Epidermal melanocyte (primary cell): ENCODE results near the gene CCDC88B.
A peak's percentile ranks its signal among the peaks of the same experiment; 100 is the strongest.

Experiments
- DNase-seq: peaks from one replicate; pipeline ENCODE4 v3.0.0; 2011; ENCODE audit warnings: low spot score; ENCODE audit not compliant: insufficient read length

Gene CCDC88B

DNA sequence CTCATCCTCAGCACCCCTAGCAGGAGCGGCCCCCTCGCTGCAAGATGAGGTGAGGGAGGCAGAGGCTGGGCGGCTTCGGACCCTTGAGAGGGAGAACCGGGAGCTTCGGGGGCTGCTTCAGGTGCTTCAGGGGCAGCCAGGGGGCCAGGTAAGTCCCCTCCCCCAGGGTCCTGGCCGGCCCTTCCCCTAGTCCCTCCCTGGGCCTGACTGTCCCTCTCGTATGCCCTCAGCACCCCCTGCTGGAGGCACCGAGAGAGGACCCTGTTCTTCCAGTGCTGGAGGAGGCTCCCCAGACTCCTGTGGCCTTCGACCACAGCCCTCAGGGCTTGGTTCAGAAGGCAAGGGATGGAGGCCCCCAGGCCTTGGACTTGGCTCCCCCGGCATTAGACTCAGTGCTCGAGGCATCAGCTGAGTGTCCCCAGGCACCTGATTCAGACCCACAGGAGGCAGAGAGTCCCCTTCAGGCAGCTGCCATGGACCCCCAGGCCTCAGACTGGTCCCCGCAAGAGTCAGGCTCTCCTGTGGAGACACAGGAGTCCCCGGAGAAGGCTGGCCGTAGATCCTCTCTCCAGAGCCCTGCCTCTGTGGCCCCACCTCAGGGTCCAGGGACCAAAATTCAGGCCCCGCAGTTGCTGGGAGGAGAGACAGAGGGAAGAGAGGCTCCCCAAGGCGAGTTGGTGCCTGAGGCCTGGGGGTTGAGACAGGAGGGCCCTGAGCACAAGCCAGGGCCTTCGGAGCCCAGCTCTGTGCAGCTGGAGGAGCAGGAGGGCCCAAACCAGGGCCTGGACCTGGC is 4.0 kb downstream of the CCDC88B start:
- DNase-seq: no peak

DNA sequence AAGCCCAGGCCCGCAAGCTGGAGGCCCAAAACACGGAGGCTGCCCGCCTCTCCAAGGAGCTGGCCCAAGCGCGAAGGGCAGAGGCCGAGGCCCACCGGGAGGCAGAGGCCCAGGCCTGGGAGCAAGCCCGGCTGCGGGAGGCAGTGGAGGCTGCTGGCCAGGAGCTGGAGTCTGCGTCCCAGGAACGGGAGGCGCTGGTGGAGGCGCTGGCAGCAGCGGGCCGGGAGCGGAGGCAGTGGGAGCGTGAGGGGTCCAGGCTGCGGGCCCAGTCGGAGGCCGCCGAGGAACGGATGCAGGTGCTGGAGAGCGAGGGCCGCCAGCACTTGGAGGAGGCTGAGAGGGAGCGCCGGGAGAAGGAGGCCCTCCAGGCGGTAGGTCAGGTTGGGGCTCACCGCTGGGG is 4.8 kb downstream of the CCDC88B start:
- DNase-seq: no peak

DNA sequence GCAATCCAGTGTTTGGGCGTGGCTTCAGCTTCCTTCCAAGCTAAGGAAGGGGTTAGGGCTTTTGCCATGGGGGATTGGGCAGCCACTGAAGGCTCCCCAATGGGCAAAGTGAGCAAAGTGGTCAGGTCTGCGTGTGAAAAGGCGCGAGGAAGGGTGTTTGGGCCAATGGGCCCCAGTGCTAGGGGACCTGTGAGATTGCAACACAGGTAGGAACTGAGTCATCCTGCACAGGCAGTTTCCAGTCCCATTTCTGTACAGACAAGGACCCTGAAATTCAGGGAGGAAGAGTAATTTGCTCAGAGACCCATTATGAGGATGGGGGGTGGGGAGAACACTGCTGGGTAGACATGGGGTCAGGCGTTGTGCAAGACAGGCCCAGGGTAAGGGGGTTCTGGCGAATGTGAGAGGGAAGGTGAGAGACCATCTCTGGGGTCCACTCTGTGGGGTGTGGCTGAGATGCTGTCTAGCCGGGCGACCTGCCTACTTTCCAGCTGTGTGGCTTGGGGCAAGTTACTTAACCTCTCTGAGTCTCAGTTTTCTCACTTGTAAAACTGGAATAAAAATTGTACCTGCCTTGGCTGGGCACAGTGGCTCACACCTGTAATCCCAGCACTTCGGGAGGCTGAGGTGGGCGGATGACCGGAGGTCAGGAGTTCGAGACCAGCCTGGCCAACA is 7.3 kb downstream of the CCDC88B start:
- no peak for DNase-seq

DNA sequence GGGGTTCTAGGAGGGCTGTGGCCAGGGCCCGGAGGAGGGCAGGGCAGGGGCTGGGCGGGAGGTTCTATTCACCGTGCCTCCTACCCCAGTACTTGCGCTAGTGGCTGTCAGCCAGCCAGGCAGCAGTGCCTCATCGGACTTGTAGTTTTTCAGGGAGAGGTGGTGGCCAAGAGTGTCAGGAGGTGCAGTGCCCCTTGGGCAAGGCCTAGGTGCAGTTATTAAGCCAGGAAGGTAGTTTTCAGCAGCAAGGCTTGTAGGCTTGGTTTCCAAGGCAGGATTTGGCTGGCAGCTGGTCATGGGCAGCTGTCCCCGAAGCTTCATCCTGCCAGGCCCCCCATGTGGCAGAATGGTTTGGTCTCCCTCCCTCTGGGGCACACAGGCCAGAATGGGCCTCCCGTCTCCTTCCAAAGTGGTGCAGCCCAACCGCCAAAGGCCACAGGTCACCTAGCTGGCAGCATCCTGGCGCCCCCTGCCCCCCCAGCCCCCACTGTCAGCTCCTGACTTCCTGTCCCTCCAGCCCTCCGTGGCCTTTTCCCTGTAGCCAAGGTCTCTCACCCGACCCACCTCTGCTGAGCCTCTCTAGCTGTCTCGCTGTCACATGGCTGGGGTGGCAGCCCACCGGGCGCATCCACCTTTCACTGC is 8.5 kb downstream of the CCDC88B start:
- DNase-seq: no peak

DNA sequence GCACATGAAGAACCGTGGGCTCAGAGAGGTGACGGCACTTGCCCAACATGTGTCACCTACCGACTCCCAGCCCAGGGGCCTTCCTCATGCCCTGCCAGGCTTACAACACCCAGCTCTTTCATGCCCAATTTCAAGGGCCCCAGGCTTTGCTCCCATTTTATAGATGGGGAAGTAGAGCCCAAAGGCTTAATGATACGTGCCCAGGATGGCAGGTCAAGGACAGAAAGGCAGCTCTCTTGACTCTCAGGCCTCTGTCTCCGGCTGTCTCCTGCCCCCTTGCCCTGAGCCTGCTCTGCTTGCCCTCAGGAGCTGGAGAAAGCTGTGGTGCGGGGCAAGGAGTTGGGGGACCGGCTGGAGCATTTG is 9.0 kb downstream of the CCDC88B start:
- DNase-seq: no peak

DNA sequence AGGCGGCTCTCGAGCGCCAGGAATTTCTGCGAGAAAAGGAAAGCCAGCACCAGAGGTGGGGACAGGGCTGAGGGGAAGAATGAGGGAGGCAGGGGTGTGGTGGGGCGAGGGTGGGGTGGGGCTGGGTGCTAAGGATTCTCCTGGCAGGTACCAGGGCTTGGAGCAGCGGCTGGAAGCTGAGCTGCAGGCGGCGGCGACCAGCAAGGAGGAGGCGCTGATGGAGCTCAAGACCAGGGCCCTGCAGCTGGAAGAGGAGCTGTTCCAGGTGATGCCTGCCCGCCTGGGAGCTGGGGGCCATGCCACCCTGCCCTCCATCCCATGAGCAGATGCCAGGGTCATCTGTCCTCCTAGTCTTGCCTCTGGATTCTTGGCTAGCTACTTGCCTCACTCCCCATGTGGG is 9.4 kb downstream of the CCDC88B start:
- no peak for DNase-seq

DNA sequence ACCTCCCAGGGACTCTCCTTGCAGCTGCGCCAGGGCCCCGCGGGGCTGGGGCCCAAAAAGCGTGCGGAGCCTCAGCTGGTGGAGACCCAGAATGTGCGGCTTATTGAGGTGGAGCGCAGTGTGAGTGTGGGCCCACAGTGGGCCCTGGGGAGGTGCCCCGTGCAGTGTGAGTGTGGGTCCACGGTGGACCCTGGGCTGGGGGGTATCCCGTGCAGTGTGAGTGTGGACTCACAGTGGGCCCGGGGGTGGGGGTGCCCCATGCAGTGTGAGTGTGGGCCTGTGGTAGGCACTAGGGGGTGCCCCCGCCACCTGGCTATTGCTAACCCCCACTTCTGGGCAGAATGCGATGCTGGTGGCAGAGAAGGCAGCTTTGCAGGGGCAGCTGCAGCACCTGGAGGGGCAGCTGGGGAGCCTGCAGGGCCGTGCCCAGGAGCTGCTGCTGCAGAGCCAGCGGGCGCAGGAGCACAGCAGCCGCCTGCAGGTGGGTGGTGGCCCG is 11.2 kb downstream of the CCDC88B start:
- DNase-seq: no peak

DNA sequence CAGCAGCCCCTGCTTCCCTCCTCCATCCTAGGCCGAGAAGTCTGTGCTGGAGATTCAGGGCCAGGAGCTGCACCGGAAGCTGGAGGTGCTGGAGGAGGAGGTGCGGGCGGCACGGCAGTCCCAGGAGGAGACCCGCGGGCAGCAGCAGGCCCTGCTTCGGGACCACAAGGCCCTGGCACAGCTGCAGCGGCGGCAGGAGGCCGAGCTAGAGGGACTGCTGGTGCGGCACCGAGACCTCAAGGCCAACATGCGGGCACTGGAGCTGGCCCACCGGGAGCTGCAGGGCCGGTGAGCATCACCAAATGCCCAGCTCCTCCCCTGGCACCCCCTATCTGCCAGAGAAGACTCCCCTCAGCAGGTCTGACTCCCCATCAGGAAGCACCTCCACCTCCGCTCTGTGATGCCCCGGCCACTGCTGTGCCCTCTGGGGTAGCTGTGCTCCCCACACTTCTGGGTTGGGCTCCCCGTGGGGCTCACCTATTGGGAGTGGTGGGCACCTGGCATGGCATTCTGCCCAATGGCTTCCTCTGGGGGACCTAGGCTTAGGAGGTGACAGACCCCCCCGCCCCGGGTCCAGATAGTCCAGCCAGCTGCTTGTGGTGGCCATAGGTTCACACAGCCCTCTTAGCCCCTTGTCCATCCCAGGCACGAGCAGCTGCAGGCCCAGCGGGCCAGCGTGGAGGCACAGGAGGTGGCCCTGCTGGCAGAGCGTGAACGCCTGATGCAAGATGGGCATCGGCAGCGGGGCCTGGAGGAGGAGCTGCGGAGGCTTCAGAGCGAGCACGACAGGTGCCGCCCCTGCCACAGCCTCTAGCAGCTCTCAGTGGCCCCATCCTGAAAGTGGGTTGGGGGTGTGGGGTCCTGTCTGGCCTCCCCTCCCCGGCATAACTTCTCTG is 12.3 kb downstream of the CCDC88B start:
- DNase-seq: no peak

DNA sequence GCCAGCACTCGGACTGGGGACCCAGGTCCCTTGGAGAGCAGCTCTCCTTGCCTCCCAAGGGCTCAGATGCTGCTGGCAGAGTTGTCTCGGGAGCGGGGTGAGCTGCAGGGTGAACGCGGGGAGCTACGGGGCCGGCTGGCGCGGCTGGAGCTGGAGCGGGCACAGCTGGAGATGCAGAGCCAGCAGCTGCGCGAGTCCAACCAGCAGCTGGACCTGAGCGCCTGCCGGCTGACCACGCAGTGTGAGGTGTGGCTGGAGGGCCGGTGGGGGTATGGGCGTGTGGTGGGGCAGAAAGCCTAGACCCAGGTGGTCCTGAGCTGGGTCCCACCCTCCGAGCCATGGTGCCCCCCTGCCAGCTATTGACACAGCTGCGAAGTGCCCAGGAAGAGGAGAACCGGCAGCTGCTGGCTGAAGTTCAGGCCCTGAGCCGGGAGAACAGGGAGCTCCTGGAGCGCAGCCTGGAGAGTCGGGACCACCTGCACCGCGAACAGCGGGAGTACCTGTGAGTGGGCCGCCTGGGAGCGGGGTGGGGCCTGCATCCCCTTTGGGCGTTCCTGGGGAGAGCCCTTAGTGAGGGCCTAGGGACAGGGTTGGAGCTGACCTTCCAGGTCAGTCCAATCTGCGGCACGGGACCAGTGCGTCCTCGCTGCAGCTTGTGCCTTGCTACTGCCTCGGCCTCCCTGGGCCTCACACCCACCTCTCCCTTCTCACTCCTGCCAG is 13.2 kb downstream of the CCDC88B start:
- no peak for DNase-seq

DNA sequence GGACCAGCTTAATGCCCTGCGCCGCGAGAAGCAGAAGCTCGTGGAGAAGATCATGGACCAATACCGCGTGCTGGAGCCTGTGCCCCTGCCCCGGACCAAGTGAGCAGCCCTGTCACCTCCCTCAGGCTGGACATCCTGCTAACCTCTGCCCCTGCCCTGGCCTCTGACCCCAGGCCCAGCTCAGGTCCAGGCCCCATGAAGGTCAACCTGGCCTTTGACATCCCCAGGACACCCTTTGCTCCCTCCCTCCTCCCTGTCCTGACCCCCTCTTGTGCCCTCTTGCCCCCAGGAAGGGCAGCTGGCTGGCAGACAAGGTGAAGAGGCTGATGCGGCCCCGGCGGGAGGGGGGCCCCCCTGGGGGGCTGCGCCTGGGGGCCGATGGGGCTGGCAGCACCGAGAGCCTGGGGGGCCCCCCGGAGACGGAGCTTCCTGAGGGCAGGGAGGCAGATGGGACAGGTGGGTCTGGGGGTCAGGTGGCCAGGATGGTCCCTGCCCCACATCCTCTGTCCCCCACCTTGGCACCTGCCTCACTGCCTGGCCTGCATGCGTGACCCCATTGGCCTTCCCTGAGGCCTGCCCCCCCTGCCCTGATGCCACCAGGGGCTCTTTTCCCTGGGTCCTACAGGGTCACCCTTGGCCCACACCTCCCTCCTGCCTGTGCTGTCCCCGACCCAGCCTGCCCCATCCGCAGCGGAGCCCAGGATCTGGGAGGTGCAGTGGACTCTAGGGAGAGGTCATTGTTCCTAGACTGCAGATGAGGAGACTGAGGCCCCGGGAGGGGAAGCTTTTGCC is 13.9 kb downstream of the CCDC88B start:
- DNase-seq: no peak

DNA sequence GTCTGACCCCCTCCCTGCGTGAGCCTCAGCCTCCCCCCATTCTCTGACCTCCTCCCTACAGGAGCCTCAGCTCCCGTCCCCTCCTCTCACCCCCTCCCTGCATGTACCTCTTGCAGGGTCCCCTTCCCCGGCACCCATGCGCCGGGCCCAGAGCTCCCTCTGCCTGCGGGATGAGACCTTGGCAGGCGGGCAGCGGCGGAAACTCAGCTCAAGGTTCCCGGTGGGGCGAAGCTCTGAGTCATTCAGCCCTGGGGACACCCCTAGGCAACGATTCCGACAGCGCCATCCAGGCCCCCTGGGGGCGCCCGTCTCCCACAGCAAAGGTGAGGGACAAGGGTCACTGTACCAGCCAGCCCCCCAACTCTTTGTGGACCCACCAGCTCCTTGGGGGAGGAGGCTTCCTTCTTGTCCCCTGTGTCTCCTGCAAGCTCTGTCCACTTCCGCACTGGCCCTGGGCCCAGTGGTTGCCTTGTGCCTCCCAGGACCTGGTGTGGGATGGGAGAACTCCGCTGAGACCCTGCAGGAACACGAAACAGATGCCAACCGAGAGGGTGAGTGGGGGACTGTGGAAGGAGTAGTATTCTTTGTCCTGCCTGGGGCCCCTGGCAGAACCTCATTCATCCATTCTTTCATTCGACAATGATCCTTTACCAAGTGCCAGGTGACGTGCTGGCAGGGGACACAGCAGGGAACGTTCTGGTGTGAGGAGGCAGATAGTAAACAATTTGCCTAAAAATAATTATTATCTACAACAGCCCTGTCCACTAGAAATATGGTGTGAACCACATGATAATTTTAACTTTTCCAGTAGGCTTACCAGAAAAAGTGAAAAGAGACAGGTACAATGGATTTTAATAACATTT is 15.3 kb downstream of the CCDC88B start:
- peak; percentile 94 for DNase-seq

DNA sequence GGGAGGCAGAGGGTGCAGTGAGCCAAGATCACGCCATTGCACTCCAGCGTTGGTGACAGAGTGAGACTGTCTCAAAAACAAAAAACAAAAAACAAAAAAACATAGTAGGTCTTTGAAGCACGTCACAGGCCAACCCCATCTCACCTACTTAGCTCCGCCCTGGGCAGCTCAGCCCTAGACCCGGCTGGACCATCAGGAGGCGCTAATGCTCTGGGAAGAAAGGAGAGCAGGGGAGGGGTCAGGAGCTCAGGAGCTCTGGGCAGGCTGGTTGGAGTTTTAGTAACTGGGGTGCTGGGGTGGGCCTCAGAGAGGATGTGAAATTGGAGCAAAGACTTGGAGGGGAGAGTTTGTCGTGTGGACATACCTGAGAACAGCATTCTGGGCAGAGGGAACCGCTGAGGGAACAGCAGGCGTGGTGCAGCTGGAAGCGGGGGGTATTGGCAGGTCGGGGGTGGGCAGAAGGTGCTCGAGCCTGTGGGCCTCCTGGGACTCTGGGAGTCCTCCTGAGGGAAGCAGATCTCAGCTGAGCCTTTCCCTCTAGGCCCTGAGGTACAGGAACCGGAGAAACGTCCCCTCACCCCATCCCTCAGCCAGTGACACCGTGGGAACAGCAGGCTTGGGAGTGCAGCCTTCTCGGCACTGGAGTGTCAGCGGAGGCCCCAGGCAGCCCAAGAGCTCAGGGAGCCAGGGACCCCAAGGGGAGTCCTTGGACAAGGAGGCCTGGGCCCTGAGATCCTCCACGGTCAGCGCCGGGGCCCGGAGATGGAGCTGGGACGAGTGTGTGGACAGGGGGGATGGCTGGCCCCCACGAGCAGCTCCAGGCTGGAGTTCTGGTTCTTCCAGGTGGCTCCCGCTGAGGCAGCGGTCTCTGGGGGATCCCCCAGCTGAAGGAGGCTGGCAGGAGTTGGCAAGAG is 16.8 kb downstream of the CCDC88B start:
- no peak for DNase-seq

DNA sequence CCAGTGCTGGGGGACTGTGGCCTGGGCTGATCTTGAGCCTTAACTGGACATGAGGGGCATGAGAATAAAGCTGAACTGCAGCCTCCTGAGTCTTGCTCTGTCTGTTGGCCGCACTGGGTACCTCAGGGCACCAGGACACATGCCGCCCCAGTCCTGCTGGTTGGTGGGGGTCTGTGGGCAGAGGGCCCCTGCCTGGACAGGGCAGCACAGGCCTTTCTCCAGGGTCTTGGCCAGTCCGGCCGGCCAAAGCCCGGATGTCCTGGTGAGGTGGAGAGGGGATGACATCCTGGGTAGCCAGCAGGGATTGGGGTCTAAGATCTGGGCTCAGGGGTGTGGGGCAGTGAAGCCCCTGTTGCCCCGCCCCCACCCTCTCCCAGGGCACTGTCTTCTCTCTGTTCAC is 17.4 kb downstream of the CCDC88B start:
- DNase-seq: no peak

DNA sequence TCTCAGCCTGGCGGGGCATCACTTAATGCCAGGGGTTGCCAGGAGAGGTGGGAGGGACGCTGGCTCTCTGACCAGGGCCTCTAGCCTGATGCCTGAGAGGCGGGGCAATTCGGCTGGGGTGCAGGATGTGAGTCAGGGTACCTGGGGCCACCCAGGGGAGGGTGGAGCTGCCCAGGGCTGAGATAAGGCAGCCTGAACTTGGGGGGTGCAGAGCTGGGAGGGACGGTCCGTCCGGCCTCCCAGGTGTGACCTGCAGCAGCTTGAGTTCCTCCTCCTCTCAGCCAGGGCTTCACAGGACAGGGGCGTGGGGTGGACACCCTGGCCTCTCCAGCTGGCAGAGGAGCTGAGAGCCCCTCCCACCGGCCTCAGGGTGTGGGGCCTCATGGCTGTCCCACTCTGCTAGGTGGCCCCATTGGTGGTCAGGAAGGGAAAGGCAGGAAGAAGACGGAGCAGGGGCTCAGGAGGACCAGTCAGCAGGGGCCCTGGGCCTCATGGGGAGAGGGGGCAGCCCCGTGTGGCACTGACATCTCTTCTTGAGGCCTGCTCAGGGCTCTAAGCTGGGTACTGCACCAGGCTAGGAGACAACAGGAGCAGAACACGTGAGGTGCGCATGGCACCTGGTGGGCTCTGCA is 18.0 kb downstream of the CCDC88B start:
- DNase-seq: no peak

DNA sequence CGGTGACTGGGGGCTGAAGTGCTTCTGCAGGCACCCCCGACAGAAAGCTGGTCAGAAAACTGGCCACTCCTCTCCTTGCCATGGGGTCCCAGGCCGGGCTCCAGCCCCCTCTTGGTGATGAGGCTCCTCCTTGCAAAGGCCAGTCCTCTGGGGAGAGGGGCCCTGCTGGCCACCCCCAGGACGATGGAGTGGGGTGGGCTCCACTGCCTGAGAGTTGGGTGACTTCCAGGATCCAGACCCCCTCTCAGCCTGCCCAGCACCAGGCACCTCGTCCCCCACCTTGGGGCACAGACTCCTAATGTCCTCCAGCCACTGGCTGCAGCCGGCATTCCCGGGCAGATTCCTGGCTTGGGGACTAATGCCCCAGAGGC is 18.5 kb downstream of the CCDC88B start:
- no peak for DNase-seq

DNA sequence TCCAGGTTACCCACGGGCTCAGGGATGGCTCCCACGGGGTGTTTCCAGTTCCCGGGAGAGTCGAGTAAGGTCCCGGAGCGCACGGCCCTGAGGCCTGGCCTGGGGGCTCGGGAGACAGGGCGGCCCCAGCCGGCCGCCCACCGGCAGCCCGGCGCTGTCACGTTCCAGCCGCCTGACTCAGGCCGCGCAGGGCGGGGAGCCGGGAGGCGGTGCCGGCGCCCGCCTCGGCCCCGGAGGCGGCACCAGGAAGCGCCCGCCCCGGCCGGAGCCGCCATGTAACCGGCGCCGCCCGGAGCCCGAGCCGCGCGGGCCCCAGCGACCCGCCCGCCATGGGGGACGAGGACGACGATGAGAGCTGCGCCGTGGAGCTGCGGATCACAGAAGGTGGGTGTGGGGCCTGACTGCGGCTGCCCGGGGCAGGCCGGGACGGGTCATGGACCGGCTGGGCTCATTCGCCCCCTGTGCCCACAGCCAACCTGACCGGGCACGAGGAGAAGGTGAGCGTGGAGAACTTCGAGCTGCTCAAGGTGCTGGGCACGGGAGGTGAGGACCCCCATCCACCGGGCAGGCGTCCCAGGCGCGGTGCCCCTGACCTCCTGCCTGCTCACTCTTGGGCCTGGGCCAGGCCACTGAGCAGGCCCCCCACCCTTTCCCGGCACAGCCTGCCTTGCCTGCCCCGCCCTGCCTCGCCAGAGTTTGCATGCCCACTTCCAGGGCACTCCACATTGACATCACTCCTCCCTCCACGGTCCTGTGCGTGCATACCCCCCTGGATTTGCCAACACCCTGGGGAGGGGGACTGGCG is 19.1 kb downstream of the CCDC88B start, which contains the start of gene RPS6KA4:
TSS of gene RPS6KA4 (plus strand) at position 256 of the 805 bp plus-strand sequence. CDS start at position 330, 74 bp downstream.
- DNase-seq: peak; percentile 95
